ENCODE data around the gene ADPRH.
"Not testable (repeated sequence)": the region's sequence is repeated elsewhere in the genome, so short reads cannot be mapped to it uniquely, and the experiment has no call there.

The ADPRH gene

DNA sequence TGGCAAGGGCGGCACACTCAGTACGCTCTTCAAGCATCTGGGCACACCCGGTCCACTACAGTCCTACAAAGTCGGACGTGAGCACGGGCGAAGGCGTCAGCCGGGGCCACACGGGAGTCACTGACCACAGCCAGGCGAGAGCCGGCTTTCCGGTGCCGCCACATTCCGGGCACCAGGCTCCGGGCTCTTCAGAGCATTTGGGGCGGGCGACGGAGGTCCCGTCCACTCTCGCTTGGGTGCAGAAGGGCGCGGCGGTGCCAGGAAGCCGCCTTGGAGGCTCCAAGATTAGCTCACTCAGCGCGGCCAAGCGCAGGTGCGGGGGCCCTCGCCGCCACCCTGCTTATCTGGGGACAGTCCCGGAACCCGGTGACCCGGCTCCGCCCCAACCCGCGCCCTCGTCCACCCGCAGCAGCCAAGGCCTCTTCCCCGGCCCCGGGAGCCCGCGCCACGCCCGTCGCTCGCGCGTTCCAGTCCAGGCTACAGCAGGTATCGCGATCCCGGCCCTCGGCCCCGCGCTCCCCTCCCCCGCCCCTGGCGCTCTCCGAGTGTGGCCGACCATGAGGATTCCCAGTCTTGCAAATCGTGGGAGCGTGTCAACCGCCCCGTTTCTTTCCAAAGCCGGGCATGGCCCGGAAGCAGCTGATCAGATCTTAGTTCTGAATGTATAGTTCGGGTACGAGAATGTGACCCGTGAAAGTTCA lies at the start of gene ADPRH:
TSS of gene ADPRH (plus strand) at position 127 of the 701 bp plus-strand sequence. CDS start 2,678 bp downstream, outside the sequence.
- no peak for DNase-seq

DNA sequence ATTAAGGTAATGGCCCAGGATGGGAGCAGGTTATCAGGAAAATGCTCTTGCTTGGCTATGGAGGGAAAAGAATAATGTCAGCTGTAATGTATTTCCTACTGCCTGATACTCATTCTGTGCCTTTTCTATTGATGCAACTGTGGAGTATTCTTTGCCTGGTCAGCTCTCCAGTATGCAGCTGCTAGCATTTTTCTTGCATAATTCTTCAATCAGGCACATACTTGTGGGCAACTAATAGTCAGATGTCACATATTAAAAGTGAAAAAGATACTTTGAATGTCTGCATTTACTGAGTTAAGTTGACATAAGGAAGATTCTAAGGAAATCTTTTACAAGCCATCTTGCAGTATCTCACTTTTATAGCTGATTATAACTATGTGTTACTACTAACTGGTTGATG lies 49.4 kb upstream of the ADPRH start:
- no peak for DNase-seq

DNA sequence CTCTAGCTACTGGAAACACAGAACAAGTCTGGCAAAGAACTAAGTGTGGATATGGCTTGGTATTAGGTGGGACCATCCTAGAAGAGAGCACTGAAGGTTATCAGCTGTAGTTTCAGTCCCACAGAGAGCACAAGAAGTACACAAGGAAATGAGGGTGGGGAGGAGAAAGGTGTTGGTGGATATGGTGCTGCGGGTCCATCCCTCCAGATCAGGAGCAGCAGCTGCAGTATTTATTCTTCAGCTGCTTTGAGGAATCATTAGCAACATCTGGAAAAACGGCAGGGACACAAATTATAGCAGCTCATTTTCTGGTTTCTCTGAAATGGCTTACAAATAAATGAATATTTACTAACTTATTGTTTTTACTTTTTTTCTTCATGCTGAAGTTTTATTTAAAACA lies 48.8 kb upstream of the ADPRH start:
- no peak for DNase-seq

DNA sequence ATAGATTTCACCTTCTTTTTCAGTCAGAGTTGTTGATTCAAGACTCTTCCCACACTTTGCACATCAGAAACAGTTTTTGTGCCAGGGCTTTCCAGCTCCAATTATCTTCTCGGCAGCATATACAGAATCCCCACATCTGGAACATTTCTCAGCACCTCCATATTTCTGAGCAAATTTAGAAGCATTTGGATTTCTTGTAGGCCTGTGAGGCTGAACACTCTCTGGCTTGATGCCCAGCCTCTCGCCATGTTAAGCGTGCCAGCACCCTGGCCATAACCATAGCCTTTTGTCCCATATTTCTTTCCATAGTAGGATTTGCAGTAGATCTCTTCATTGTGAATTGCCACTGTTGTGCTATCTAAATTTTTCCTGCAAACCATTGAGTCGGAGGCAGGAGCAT lies 48.1 kb upstream of the ADPRH start:
- no peak for DNase-seq

DNA sequence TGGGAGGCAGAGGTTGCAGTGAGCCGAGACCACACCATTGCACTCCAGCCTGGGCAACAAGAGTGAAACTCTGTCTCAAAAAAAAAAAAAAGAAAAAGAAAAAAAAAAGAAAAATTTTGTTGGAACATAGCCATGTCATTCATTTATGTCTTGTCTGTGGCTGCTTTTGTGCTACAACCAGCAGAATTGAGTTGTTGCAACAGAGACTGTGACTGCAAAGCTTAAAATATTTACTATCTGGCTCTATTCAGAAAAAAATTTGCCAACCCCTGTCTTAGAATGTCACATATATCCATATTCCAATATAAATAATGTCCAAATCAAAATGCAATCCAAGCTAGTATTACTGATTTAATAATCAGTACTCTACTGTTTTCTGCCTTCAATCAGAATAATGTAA lies 45.0 kb upstream of the ADPRH start:
- no peak for DNase-seq

DNA sequence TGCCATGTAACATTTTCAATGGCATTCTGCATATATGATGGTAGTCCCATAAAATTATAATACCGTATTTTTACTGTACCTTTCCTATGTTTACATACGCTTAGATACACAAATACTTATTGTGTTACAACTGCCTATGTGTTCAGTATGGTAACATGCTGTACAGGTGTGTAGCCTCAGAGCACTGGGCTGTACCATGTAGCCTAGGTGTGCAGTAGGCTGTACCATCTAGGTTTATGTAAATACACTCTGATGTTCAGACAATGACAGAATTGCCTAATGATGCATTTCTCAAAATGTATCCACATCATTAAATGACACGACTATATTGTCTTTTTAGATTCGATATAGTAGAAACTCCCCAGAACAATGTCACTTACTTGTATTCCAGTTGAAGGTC lies 42.5 kb upstream of the ADPRH start:
- no peak for DNase-seq

DNA sequence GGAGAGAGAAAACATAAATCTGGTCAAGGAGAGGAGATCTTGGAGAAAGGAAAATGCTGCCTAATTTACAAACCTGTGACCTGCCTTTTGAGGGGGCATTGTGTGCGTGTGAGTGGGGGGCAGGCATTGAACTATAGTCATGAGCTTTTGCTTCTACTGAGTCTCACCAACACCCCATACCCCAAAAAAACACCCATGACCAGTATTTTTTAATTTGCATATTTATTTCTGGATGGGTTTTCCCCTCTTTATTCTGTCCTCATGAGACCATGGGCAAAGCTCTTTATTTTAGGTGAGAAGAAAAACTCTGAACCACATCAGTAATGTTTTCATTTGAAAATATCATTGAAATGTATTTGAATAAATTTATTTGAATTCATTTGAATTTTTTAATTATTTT lies 40.5 kb upstream of the ADPRH start:
- DNase-seq, result no peak

DNA sequence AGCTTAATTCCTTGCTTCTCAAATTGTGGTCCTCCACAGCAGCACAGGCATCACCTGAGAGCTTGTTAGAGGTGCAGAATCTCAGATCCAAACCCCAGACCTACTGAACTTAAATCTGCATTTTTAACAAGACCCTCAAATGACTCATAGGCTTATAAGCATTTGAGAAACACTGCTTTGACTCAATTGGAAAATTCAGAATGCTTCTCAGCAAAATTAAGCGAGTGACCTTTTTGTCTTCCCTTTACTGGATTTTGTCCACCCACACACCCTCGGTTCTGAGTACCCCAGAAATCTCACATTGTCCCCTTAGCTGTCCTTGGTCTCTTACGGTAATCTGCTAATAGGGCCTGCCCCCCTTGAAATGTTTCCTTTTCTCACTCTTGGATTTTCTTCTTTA lies 37.7 kb upstream of the ADPRH start:
- no peak for DNase-seq

DNA sequence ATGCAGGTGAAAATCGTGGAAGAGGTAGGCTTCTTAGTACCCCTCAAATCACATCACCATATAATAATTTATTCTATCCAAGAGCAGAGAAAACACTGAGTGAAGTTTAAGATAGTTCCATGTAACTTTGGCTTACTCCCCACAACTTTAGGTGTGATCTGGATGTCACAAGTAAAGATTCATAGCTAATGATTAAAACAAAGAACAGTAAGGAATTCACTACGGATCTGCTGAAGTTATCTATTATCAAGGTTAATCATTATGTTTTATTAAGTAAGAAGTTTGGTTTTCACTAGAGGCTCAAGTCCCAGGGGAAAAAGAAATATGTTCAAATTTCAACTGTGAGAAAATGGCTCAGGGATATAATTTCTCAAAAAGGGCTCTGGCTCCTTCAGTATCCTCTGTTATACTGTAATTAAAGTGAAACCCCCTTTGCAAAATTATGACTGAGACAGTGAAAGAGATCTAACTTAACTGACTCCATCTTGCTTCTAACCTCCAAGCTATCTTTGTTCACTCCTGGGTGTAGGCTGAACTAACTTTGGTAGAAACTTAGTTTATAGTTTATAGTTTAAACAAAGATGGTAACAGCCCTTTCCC lies 37.0 kb upstream of the ADPRH start:
- DNase-seq, result no peak

DNA sequence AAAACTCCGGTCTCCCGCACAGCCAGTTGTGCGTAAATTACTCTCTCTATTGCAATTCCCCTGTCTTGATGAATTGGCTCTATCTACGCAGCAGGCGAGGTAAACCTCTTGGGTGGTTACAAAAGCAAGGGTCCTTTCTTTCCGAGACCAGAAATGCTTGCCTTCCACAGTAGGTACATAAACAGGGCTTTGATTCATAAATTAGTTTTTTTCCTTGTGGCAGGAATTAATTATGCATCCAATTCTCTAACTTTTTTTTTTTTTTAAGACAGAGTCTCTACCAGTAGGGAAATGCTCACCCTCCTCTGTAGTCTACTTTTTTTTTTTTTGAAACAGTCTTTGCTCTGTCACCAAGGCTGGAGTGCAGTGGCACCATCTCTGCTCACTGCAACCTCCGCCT lies 36.1 kb upstream of the ADPRH start:
- DNase-seq, result no peak

DNA sequence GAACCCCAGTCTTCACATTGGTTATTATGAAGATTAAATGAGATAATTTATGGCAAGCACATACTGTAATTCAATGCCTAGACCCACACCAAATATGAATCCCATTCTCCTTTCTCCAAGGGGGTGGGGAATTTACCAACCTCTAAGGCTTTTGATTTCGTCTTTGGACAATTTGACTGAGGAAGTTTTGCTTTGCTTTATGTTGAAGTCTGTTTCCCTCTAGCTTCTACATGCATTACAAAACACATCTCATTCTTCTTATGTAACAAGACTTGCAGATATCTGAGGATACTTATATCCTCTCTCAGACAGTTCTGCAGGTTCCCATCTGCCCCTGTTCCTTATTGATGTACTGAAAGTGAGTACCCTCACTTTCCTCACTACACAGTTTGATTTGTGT lies 32.1 kb upstream of the ADPRH start:
- DNase-seq, result no peak

DNA sequence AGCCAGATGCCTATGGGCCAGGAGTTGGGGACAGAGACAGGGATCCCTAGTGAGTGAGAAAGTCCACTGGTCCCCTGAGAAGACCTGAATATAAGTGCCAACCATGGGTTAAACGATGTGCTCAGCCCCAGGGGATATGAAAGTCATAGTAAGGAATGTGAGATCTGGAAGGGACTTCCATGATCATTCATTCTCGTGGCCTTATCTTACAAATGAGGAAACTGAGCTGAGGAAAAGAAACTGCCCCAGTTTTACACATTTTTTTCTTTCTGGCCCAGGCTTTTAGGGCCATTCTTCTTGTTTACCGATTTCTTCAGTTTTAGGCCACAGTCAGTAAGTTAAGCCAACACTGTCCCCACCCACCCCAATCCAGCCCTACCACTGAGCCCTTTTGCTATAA lies 31.0 kb upstream of the ADPRH start:
- DNase-seq, result no peak

DNA sequence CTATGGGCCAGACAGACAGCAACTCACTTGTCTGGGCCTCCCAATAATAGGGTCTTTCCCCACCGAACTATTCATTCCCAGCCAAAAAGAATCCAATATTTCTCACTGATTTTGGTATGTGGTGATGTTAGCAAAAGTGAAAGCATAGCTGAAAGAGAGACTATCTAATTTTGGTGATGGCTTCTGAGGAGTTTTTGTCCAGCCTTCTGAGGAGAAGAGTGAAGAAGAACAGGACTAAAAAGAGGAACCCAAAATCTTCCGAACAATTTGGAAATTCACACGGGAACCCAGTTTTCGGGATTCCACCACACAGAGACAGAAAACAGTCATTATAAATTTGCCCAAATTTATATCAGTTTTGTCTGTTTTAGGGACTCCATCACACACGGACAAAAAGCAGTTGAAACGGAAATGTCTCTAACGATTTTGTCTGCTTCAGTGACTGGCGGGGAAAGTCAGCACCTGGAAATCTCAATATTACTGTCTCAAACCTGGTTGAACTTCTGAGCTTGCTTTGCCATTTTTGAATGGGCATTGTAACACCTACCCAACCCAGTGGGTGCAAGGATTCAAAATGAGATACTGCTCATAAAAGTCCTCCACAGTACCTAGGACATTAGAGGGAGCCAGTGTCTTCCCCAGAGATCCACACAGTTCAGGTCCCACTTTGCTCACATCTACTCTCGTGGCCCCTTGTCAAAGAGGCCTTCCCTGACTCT lies 28.9 kb upstream of the ADPRH start:
- DNase-seq, result no peak

DNA sequence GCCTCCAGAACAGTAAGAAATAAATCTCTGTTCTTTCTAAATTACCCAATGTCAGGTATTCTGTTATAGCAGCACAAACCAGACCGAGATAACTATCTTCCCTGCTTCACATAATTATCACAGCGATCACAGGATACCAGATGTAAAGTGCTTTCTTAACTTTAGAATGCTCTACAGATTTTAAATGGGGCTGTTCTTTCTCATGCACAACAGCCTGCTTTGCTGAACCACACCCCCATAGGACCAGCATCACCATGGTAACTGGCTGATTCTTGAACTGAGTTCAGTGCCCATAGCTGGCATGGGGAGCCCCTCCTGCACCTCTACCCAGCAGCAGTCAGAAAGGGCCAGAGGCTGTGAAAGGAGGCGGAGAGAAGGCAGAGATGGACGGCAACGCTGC lies 27.7 kb upstream of the ADPRH start:
- DNase-seq, result no peak

DNA sequence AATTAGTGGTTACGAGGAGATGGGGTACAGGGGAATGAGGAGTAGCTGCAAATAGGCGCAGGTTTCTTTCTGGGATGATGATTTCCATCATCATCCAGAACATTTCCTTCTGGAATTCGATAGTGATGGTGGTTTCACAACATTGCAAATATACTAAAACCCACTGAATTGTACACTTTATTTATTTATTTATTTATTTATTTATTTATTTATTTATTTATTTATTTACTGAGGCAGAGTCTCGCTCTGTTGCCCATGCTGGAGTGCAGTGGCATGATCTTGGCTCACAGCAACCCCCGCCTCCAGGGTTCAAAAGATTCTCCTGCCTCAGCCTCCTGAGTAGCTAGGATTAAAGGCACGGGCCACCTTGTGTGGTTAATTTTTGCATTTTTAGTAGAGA lies 26.4 kb upstream of the ADPRH start:
- not testable (repeated sequence) for DNase-seq

DNA sequence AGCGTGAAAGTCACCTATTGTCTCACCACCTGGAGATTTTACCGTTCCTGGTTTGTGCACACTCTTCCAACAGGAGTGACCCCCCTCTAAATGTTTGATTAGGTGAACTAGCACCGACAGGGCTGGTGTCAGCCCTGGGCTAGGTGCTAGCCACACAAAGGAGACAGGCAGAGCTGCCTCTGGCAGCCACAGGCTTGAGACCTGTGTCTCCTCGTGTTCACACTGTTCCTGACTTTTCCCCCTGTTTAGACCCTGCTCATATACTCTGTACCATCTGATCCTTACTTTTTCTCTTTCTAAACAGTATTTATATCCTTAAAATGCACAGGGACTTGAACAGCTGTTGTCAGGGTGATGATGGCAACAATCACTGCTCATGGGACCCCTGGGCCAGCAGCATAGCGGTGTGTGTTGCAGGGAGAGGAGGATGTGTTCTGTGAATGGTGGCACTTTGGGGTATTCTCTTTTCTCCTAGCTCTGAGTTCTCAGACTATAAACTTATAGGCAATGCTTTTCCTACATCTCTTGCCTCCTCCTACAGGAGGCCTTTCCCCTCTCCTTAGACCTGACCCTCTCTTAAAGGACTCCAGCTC lies 25.4 kb upstream of the ADPRH start:
- DNase-seq, result no peak

DNA sequence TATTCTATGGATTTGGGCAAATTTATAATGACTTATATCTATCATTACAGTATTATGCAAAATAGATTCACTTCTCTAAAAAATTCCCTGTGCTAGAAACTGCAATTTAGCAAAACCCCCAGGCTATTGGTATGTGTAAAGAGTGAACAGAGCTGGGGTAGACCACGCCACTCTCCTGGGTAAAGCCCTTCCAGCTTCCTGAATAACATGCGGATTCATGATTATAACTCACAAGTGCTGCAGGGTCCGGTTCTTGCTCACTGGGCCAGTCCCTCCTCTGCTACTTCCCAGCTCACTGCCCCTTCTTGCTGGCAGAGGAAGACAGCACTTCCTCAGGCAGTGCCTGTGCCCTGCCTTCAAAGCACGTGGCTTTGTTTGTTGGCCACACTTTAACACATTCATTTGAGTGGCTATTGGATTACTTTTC lies 24.0 kb upstream of the ADPRH start:
- DNase-seq, result no peak

DNA sequence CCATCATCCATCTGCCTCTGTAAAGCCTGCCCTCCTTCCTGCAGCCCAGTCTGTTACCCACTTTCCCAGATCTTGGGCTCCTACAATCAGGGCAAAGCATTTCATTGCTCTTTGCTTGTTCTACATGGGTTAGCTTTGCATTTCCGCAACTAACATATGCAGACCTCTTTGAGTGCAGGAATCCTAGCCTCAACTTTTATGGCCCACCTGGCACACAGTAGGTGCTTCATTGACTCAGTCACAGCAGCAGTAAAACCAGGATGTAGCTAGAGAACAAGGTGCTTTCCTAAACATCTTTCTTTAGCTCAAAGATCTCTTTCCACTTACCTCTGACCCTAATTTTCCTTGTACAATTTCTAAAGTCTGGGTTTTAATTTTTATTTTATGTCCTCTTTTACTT lies 23.4 kb upstream of the ADPRH start:
- no peak for DNase-seq

DNA sequence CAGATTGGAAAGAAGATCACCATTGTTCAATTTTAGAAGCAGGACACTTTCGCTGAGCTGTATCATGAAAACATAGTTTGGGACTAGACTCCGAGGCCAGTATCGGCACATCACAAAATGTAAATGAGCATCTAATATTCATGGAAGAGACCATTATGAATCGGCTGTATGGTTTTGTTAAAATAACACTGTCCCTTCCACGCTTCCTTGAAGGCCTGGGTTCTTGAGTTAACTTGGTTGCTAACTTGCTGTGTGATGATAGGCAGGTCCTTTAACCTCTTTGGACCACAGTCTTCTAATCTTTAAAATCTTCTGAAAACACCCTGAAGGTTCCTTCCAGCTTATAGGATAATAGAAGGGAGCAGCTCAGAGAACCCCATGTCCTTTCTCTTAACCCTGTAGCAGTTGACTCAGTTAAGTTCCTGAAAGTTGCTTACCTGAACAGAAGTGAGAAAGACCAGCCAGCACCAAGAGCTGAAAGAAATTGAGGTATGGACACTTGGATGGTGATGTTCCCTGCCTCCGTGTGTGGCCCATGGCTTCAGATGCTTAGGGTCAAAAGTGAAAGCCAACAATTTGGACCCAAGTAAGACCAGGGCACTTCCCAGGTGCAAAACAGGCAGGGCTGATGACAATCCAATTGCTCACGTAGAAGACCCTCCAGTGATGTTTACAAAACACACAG lies 22.0 kb upstream of the ADPRH start:
- no peak for DNase-seq

DNA sequence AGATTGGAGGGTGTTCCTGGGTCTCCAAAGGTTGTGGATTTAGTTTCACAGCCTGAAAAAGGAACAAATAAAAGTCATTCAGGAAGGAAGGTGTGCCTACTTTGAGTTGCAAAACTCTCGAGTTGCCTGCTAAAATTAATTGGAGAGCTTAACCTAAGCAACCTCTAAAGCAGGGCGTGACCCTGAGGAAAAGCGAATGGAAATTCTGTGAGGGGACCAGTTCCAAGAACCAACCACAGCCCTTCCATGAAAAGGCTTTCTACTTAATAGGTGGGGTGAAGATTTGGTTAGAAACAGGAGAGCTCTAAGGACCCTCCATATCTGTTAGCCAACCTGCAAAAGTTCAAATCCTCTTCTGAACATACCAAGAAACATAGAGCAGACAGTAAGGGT lies 21.4 kb upstream of the ADPRH start:
- no peak for DNase-seq

DNA sequence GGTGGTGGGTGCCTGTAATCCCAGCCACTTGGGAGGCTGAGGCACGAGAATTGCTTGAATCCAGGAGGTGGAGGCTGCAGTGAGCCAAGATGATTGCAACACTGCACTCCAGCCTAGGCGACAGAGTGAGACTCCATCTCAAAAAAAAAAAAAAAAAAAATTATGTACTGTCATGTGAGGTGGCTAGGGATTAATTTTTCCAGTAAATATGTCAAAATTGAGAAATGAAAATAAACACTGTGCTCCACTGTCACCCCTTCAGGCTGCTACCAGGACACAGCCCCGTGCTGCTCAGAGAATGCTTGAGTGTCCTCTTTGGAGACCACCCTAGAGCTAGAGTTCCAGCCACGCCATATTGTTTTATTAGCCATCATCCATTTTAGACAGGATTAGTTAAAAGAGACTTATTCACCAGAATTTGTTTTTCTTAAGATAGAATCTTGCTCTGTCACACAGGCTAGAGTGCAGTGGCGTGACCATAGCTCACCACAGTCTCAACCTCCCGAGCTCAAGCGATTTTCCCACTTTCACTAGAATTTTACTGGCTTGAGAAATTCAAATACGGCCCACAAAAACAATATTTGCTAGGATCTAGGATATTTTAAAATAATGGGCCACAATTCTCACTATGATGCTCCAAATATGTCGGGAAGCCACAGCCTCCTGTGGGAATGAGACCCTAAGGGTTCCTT lies 20.5 kb upstream of the ADPRH start:
- DNase-seq, result no peak

DNA sequence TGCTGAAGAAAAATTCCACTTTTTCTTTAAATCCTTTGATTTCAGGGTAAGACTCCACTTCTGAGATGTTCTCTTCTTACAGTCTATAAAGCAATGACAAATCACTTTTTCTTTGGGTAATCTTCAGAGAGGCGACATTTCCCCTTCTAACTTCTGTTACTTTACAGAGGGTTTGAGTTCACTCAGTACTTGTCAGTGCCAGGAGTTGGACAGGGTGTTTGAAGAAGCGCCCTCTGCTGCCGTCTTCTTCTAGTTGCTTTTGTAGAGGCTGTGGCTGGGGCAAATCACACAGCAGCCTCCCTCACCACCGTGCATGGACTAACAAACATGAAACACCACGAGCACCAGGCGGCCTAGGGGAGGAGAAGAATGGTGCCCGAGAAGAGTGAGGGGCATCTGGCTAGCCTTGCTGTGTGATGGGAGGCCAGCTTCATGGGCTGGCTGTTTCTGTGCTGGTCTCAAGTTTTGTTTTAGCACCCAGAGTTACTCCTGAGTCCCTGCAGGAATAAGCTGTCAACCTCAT lies 19.8 kb upstream of the ADPRH start, which contains the start of gene CD80:
TSS of gene CD80 (minus strand) at position 174 of the 523 bp plus-strand sequence. CDS start 1,886 bp downstream, outside the sequence.
- DNase-seq, result no peak
